Measurements from ENCODE around the gene MAPK8.

The MAPK8 gene

GRCh38 chr10:48463318-48464003 is 157.0 kb downstream of the MAPK8 start:
- no peak for DNase-seq (ENCODE audit: low read depth)

- no peak for DNase-seq (ENCODE audit: low read depth)
Observed at GRCh38 chr10:48464121-48464870, 157.8 kb downstream of the MAPK8 start.

- no peak for DNase-seq (ENCODE audit: low read depth)
Observed at GRCh38 chr10:48464871-48465736, 158.6 kb downstream of the MAPK8 start.

GRCh38 chr10:48465860-48466521 is 159.5 kb downstream of the MAPK8 start:
- no peak for DNase-seq (ENCODE audit: low read depth)

- DNase-seq (ENCODE audit: low read depth): no peak
Observed at GRCh38 chr10:48466611-48467240, 160.2 kb downstream of the MAPK8 start.

- no peak for DNase-seq (ENCODE audit: low read depth)
Observed at GRCh38 chr10:48467669-48468068, 161.2 kb downstream of the MAPK8 start.

GRCh38 chr10:48468130-48468790 is 161.8 kb downstream of the MAPK8 start:
- DNase-seq (ENCODE audit: low read depth): no peak

- no peak for DNase-seq (ENCODE audit: low read depth)
Observed at GRCh38 chr10:48468866-48469511, 162.5 kb downstream of the MAPK8 start.

- DNase-seq (ENCODE audit: low read depth): no peak
Observed at GRCh38 chr10:48469516-48470020, 163.1 kb downstream of the MAPK8 start.

GRCh38 chr10:48470115-48470892 is 163.8 kb downstream of the MAPK8 start:
- DNase-seq (ENCODE audit: low read depth): no peak

- DNase-seq (ENCODE audit: low read depth): no peak
Observed at GRCh38 chr10:48470893-48471805, 164.7 kb downstream of the MAPK8 start.

GRCh38 chr10:48472501-48473069 is 166.1 kb downstream of the MAPK8 start:
- DNase-seq (ENCODE audit: low read depth): no peak

GRCh38 chr10:48473704-48474103 is 167.2 kb downstream of the MAPK8 start:
- DNase-seq (ENCODE audit: low read depth): no peak

GRCh38 chr10:48474765-48475365 is 168.4 kb downstream of the MAPK8 start:
- no peak for DNase-seq (ENCODE audit: low read depth)

- no peak for DNase-seq (ENCODE audit: low read depth)
Observed at GRCh38 chr10:48475943-48476278, 169.4 kb downstream of the MAPK8 start.

- no peak for DNase-seq (ENCODE audit: low read depth)
Observed at GRCh38 chr10:48476279-48476982, 170.0 kb downstream of the MAPK8 start.

- no peak for DNase-seq (ENCODE audit: low read depth)
Observed at GRCh38 chr10:48477141-48477540, 170.7 kb downstream of the MAPK8 start.
